ENCODE measurements around the gene ADAMTSL5. TPM values are rescaled to one million over a fixed set of nuclear protein-coding genes. Genes with fewer than 3 reads are reported as not detected.
A peak's percentile ranks its signal among the peaks of the same experiment; 100 is the strongest.

The ADAMTSL5 gene
- polyA plus RNA-seq, 3 donors = 0.09 TPM; not detected in 2

DNA sequence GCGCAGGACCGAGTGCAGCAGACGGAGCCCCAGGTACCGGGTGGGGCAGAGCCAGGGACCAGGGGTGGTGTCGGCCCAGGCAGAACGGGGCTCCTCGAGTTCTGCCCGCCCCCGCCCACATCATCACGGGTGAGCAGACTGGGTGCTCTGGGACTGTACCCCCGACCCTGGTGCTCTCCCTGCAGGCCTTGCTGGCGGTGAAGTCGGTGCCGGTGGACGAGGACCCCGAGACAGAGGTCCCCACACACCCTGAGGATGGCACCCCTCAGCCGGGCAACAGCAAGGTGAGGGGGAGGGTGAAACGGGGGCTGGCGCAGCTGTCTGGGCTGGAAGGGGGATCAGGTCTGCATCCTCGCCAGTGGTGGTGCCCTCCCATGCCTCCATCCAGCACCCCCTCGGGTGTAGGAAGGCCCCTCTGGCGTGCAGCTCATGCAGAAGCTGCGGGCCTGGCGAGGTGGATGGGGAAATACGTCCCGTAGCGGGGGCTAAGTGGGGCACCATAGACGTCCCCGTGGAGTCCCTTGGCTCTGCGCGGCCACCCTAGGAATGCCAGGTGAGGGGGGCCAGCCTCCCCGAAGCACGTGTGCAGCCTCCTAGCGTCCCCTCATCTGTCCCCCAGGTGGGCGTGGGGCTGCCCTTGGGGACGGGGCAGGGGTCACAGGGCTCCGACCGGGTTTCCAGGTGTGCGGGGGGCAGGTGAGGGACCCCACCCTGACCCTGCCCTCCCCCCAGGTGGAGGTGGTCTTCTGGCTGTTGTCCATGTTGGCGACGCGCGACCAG, 56.5 kb downstream of the ADAMTSL5 start:
- Mint-ChIP-seq H3K36me3 (peaks cover 10 to 18% of the 10 kb centered on the region in 2 donors), H3K4me1 (peaks cover 18% of the 10 kb centered on the region), H3K4me3 (peak overlapping the region in 1 of 2 donors; percentile 87), H3K9me3 (peaks cover 7 to 16% (median 10%) of the 10 kb centered on the region in 7 donors), H3K27me3 (ENCODE audit: low read depth in 3 of 3) (peaks cover 66 to 85% (median 84%) of the 10 kb centered on the region in 3 donors), H3K27ac (no peak overlapping the region)
- no peak for DNase-seq
- Histone ChIP-seq H3K27me3 (ENCODE audit: control insufficient read depth in 2 of 2, insufficient read depth in 2 of 2, low read length in 2 of 2) (peaks cover 24 to 72% of the 10 kb centered on the region in 2 donors), H3K36me3 (replicated peaks in 1 of 2; ENCODE audit: control insufficient read depth in 1 of 2, insufficient read depth in 2 of 2, low read length in 2 of 2) (no peaks in the 10 kb centered on the region), H3K9me3 (replicated peaks in 1 of 2; ENCODE audit: control insufficient read depth in 1 of 2, insufficient read depth in 1 of 2, low read length in 2 of 2) (peaks cover 6 to 22% of the 10 kb centered on the region in 2 donors), H3K4me2 (replicated peaks; ENCODE audit: extremely low read depth, low read length, poor library complexity, severe bottlenecking) (no peak overlapping the region), H3K4me3 (replicated peaks in 1 of 3; ENCODE audit: low read depth in 2 of 3, low read length in 3 of 3) (no peak overlapping the region), H2AFZ (ENCODE audit: insufficient read depth, low read depth, low read length, poor library complexity, severe bottlenecking) (no peak overlapping the region), H3K9ac (ENCODE audit: insufficient read depth, low read length, poor library complexity, severe bottlenecking) (no peak overlapping the region), H3K27ac (ENCODE audit: low read depth in 1 of 2, low read length in 2 of 2) (no peak overlapping the region), H3K79me2 (ENCODE audit: insufficient read depth, low read length) (no peaks in the 10 kb centered on the region), H3K4me1 (ENCODE audit: control insufficient read depth in 1 of 2, insufficient read depth in 2 of 2, low read length in 2 of 2) (peaks cover 15 to 20% of the 10 kb centered on the region in 2 donors), H4K20me1 (ENCODE audit: insufficient read depth, low read length) (peaks cover 18% of the 10 kb centered on the region)
- 20% methylated on average over 29 of the region's 43 CpGs for WGBS (ENCODE audit: insufficient coverage)
- intact Hi-C loops (cut with micrococcal nuclease) = no loop called here
- TF ChIP-seq, protein P1, sequence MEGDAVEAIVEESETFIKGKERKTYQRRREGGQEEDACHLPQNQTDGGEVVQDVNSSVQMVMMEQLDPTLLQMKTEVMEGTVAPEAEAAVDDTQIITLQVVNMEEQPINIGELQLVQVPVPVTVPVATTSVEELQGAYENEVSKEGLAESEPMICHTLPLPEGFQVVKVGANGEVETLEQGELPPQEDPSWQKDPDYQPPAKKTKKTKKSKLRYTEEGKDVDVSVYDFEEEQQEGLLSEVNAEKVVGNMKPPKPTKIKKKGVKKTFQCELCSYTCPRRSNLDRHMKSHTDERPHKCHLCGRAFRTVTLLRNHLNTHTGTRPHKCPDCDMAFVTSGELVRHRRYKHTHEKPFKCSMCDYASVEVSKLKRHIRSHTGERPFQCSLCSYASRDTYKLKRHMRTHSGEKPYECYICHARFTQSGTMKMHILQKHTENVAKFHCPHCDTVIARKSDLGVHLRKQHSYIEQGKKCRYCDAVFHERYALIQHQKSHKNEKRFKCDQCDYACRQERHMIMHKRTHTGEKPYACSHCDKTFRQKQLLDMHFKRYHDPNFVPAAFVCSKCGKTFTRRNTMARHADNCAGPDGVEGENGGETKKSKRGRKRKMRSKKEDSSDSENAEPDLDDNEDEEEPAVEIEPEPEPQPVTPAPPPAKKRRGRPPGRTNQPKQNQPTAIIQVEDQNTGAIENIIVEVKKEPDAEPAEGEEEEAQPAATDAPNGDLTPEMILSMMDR (IDR thresholded peaks at IDR 0.05) = no peak

DNA sequence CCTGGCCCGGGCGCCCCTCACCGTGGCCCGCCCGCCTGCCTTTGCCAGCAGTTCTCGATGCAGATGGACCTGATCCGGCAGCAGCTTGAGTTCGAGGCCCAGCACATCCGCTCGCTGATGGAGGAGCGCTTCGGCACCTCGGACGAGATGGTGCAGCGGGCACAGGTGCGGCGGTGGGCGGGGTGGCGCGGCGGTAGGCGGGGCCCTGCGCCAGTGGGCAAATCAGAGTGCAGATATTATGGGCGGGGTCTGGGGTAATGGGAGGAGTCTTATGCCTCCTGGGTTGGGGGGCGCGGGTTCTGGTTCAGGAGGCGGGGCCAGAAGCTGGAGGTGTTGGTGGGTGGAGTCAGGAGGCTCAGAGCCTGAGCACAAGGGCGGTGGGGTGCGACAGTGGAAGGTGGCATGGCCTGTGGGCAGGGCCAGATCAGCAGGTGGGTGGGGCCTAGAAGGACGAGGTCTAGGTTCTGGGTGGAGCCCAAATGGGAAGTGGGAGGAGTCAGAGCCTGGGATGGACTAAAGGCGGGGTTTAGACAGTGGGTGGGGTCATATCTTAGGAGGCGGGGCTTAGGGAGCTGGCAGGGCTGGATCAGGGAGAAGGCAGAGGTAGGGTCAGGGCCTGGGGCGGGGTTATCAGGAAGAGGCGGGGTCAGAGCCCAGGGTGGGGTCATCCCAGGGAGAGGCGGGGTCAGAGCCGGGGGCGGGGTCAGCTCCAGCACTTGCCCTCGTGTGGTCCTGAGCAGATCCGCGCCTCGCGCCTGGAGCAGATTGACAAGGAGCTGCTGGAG, 57.3 kb downstream of the ADAMTSL5 start:
- Mint-ChIP-seq H3K4me1 (peaks cover 18% of the 10 kb centered on the region), H3K36me3 (peaks cover 11 to 15% of the 10 kb centered on the region in 2 donors), H3K9me3 (peaks cover 7 to 22% (median 11%) of the 10 kb centered on the region in 7 donors), H3K27me3 (ENCODE audit: low read depth in 3 of 3) (peaks cover 74 to 93% (median 87%) of the 10 kb centered on the region in 3 donors), H3K4me3 (peak overlapping the region in 1 of 2 donors; percentile 87), H3K27ac (peak overlapping the region in 1 of 7 donors; percentile 53)
- peak; percentile 45 to 73 (median 64) for DNase-seq
- no peak overlapping the region for H2AFZ ChIP-seq (ENCODE audit: insufficient read depth, low read depth, low read length, poor library complexity, severe bottlenecking)
- no peak overlapping the region for H3K9ac ChIP-seq (ENCODE audit: insufficient read depth, low read length, poor library complexity, severe bottlenecking)
- 3% methylated on average over 40 of the region's 42 CpGs for WGBS (ENCODE audit: insufficient coverage)
- H3K4me3 ChIP-seq (replicated peaks in 1 of 3; ENCODE audit: low read depth in 2 of 3, low read length in 3 of 3) = no peak overlapping the region
- peaks cover 17% of the 10 kb centered on the region for H4K20me1 ChIP-seq (ENCODE audit: insufficient read depth, low read length)
- H3K9me3 ChIP-seq (replicated peaks in 1 of 2; ENCODE audit: control insufficient read depth in 1 of 2, insufficient read depth in 1 of 2, low read length in 2 of 2) = peaks cover 6 to 26% of the 10 kb centered on the region in 2 donors
- H3K4me1 ChIP-seq (ENCODE audit: control insufficient read depth in 1 of 2, insufficient read depth in 2 of 2, low read length in 2 of 2) = peaks cover 15 to 20% of the 10 kb centered on the region in 2 donors
- peak overlapping the region; percentile 34 for H3K4me2 ChIP-seq (replicated peaks; ENCODE audit: extremely low read depth, low read length, poor library complexity, severe bottlenecking)
- no peaks in the 10 kb centered on the region for H3K79me2 ChIP-seq (ENCODE audit: insufficient read depth, low read length)
- intact Hi-C loops (cut with micrococcal nuclease) = no loop called here
- H3K27ac ChIP-seq (ENCODE audit: low read depth in 1 of 2, low read length in 2 of 2) = no peak overlapping the region
- peaks cover 32 to 80% of the 10 kb centered on the region in 2 donors for H3K27me3 ChIP-seq (ENCODE audit: control insufficient read depth in 2 of 2, insufficient read depth in 2 of 2, low read length in 2 of 2)
- H3K36me3 ChIP-seq (replicated peaks in 1 of 2; ENCODE audit: control insufficient read depth in 1 of 2, insufficient read depth in 2 of 2, low read length in 2 of 2) = no peaks in the 10 kb centered on the region
- TF ChIP-seq, protein P1 (IDR thresholded peaks at IDR 0.05) = no peak

Measured in CD14-positive monocyte (primary cell).